Neuronal stem cell (in vitro differentiated cells): ENCODE measurements around the gene XRCC6. TPM values are rescaled to one million over a fixed set of nuclear protein-coding genes. Genes with fewer than 3 reads are reported as not detected.
"Not testable (repeated sequence)": the region's sequence is repeated elsewhere in the genome, so short reads cannot be mapped to it uniquely, and the experiment has no call there.

Experiments used
- DNase-seq: peaks from one replicate; pipeline ENCODE4 v3.0.0-alpha.2; 2013; ENCODE audit warnings: low spot score
- H2AFZ ChIP-seq: one replicate; pipeline ENCODE4 v1.6.1; 2013; ENCODE audit warnings: mild to moderate bottlenecking, low read length, inconsistent platforms
- H2AK5ac ChIP-seq: 2 replicates; pipeline ENCODE4 v1.6.1; 2013; ENCODE audit warnings: low read depth, mild to moderate bottlenecking, inconsistent platforms, low read length, moderate library complexity, mixed read lengths
- H2BK120ac ChIP-seq: 2 replicates; pipeline ENCODE4 v1.6.1; 2013; ENCODE audit warnings: low read depth, mild to moderate bottlenecking, inconsistent platforms, low read length, moderate library complexity, mixed read lengths
- H2BK12ac ChIP-seq: one replicate; pipeline ENCODE4 v1.6.1; 2013; ENCODE audit warnings: low read length, inconsistent platforms
- H2BK15ac ChIP-seq: 2 replicates; pipeline ENCODE4 v1.6.1; 2013; ENCODE audit warnings: mild to moderate bottlenecking, low read length, inconsistent platforms, mixed read lengths
- H2BK5ac ChIP-seq: one replicate; pipeline ENCODE4 v1.6.1; 2013; ENCODE audit warnings: inconsistent platforms, mild to moderate bottlenecking, low read length, moderate library complexity
- H3K14ac ChIP-seq: one replicate; pipeline ENCODE4 v1.6.1; 2013; ENCODE audit warnings: low read length, inconsistent platforms
- H3K18ac ChIP-seq: 2 replicates; pipeline ENCODE4 v1.6.1; 2013; ENCODE audit warnings: low read length, inconsistent platforms
- H3K23ac ChIP-seq: 2 replicates; pipeline ENCODE4 v1.6.1; 2013; ENCODE audit warnings: low read depth, mild to moderate bottlenecking, mixed read lengths, low read length, inconsistent platforms; ENCODE audit not compliant: poor library complexity
- H3K27ac ChIP-seq: replicated peaks from 3 replicates; pipeline ENCODE4 v1.5.1; 2013; ENCODE audit warnings: low read length, inconsistent platforms
- H3K27me3 ChIP-seq, 3 experiments: 2 replicates each; pipeline ENCODE4 v1.6.1; 2013; ENCODE audit warnings: low read length in 3 of 3, mild to moderate bottlenecking in 2 of 3, inconsistent platforms in 1 of 3, low read depth in 1 of 3, mixed read lengths in 1 of 3, moderate library complexity in 1 of 3; ENCODE audit not compliant: control insufficient read depth in 3 of 3, insufficient read depth in 3 of 3
- H3K36me3 ChIP-seq, 2 donors: replicated peaks in 1 of 2; 2 replicates each; pipeline ENCODE4 v1.6.1; 2013; ENCODE audit warnings: low read length in 2 of 2; ENCODE audit not compliant: control insufficient read depth in 2 of 2, insufficient read depth in 2 of 2
- H3K4ac ChIP-seq: 2 replicates; pipeline ENCODE4 v1.6.1; 2013; ENCODE audit warnings: inconsistent platforms, mild to moderate bottlenecking, low read length, moderate library complexity
- H3K4me1 ChIP-seq, 2 donors: 1 replicate in 1 of 2; 2 replicates in 1 of 2; pipeline ENCODE4 v1.6.1; 2013; ENCODE audit warnings: low read length in 2 of 2, low read depth in 1 of 2; ENCODE audit not compliant: control insufficient read depth in 2 of 2, insufficient read depth in 1 of 2
- H3K4me2 ChIP-seq: one replicate; pipeline ENCODE4 v1.6.1; 2013; ENCODE audit warnings: mild to moderate bottlenecking, low read length, inconsistent platforms; ENCODE audit not compliant: insufficient read depth, poor library complexity, severe bottlenecking
- H3K4me3 ChIP-seq, 2 donors: 2 replicates each; pipeline ENCODE4 v1.5.1; 2013; ENCODE audit warnings: low read length in 2 of 2, mild to moderate bottlenecking in 2 of 2, inconsistent platforms in 1 of 2, moderate library complexity in 1 of 2
- H3K79me1 ChIP-seq: one replicate; pipeline ENCODE4 v1.6.1; 2013; ENCODE audit warnings: low read depth, mild to moderate bottlenecking, inconsistent platforms, low read length, moderate library complexity
- H3K9ac ChIP-seq: one replicate; pipeline ENCODE4 v1.6.1; 2013; ENCODE audit warnings: mild to moderate bottlenecking, low read depth, low read length, inconsistent platforms; ENCODE audit not compliant: poor library complexity
- H3K9me3 ChIP-seq, 2 donors: replicated peaks in 1 of 2; 2 replicates each; pipeline versions ENCODE3 to v1.6.1; 2013; ENCODE audit warnings: low read length in 2 of 2, mild to moderate bottlenecking in 2 of 2, inconsistent platforms in 1 of 2, low read depth in 1 of 2, mixed read lengths in 1 of 2, moderate library complexity in 1 of 2; ENCODE audit not compliant: control insufficient read depth in 2 of 2, insufficient read depth in 1 of 2
- H4K8ac ChIP-seq: one replicate; pipeline ENCODE4 v1.6.1; 2013; ENCODE audit warnings: low read depth, mild to moderate bottlenecking, inconsistent platforms, low read length, moderate library complexity
- H4K91ac ChIP-seq: one replicate; pipeline ENCODE4 v1.6.1; 2013; ENCODE audit warnings: low read length, low read depth, mild to moderate bottlenecking, inconsistent platforms; ENCODE audit not compliant: poor library complexity
- WGBS, 2 donors: extraction: QIAGEN DNeasy Blood & Tissue Kit; methylation state at CpG; one replicate each; pipeline ENCODE4 v1.1.7; 2013; ENCODE audit warnings: missing lambda C conversion rate in 2 of 2, mixed read lengths in 1 of 2; ENCODE audit not compliant: insufficient read length in 2 of 2, insufficient replicate concordance in 1 of 2; ENCODE audit errors: extremely low coverage in 2 of 2; 5-methylcytosine and 5-hydroxymethylcytosine counted together
- polyA plus RNA-seq, 2 experiments: library from polyadenylated mRNA; stranded (reverse); fragments of 200-250 nt; gene quantifications; one replicate each; pipeline ENCODE4 v1.2.3, GENCODE V29; 2013

Gene XRCC6
- 314 TPM for polyA plus RNA-seq (2013, experiment 1 of 2)
- 306 TPM for polyA plus RNA-seq (2013, experiment 2 of 2)

GRCh38 chr22:41621099-41621910, at the start of gene XRCC6:
XRCC6 (plus strand) TSS chr22:41621295; CDS start chr22:41622005, 710 bp downstream.
- Histone ChIP-seq H2BK120ac (peak within 1 kb of the TSS; percentile 81), H3K27ac (peak within 1 kb of the TSS; percentile 89), H3K4me3 (peak within 1 kb of the TSS; percentile 94 to 96), H3K27me3 (no peaks in the 10 kb centered on the region), H3K18ac (peak within 1 kb of the TSS; percentile 99), H2BK15ac (peak within 1 kb of the TSS; percentile 95), H4K8ac (peak within 1 kb of the TSS; percentile 97), H2AFZ (peak within 1 kb of the TSS; percentile 92), H3K23ac (peak within 1 kb of the TSS; percentile 99), H3K4me2 (peak within 1 kb of the TSS; percentile 74), H3K4ac (peak within 1 kb of the TSS; percentile 100), H4K91ac (peak within 1 kb of the TSS; percentile 65), H2AK5ac (peak within 1 kb of the TSS; percentile 68), H3K4me1 (peaks cover 8 to 15% of the 10 kb centered on the region in 2 donors), H3K9me3 (no peaks in the 10 kb centered on the region), H2BK12ac (peak within 1 kb of the TSS; percentile 63), H3K9ac (peak within 1 kb of the TSS; percentile 100), H3K36me3 (peaks cover 17 to 43% of the 10 kb centered on the region in 2 donors), H3K79me1 (peaks cover 10% of the 10 kb centered on the region), H2BK5ac (peak within 1 kb of the TSS; percentile 87), H3K14ac (peak within 1 kb of the TSS; percentile 97)
- no CpG with 5 or more reads among the region's 70 CpGs for WGBS, 2 donors
- DNase-seq: peak; percentile 100

GRCh38 chr22:41571786-41572185, 49.3 kb upstream of the XRCC6 start:
- H3K23ac ChIP-seq: no peak overlapping the region
- DNase-seq: no peak
- peak overlapping the region; percentile 11 for H2BK5ac ChIP-seq
- no peak overlapping the region for H3K4me2 ChIP-seq
- no peak overlapping the region for H3K9ac ChIP-seq
- peak overlapping the region; percentile 71 for H3K18ac ChIP-seq
- no peak overlapping the region for H2AFZ ChIP-seq
- peak overlapping the region; percentile 79 for H3K14ac ChIP-seq
- H3K27ac ChIP-seq: no peak overlapping the region
- H2BK120ac ChIP-seq: no peak overlapping the region
- no peaks in the 10 kb centered on the region for H3K9me3 ChIP-seq
- no peaks in the 10 kb centered on the region for H3K27me3 ChIP-seq
- no peak overlapping the region for H3K4me3 ChIP-seq
- peaks cover 0 to 4% of the 10 kb centered on the region in 2 donors for H3K36me3 ChIP-seq
- H4K8ac ChIP-seq: peak overlapping the region; percentile 6
- WGBS, 2 donors: no CpG with 5 or more reads among the region's 14 CpGs
- peak overlapping the region; percentile 58 for H2BK15ac ChIP-seq
- H4K91ac ChIP-seq: no peak overlapping the region
- H3K4me1 ChIP-seq: peaks cover 5 to 14% of the 10 kb centered on the region in 2 donors
- no peak overlapping the region for H2AK5ac ChIP-seq
- peak overlapping the region; percentile 36 for H2BK12ac ChIP-seq
- H3K79me1 ChIP-seq: peaks cover 2% of the 10 kb centered on the region
- no peak overlapping the region for H3K4ac ChIP-seq

DNA sequence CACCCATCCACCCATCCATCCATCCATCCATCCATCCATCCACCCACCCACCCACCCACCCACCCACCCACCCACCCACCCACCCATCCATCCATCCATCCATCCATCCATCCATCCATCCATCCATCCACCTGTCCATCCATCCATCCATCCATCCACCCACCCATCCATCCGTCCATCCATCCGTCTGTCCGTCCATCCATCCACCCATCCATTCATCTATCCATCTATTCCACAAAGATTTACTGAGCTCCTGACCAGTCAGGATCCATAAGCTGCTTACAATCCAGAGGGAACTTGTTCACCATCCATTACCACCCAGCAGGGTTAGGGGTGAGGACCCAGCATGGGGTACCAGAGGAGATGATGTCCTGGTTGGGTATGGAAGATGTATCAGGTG, 48.8 kb upstream of the XRCC6 start:
- not testable (repeated sequence) for H3K27me3 ChIP-seq, H3K36me3 ChIP-seq, H4K91ac ChIP-seq, H3K14ac ChIP-seq, H3K79me1 ChIP-seq, H3K18ac ChIP-seq, H2AK5ac ChIP-seq, H2BK5ac ChIP-seq, H3K4me3 ChIP-seq, H2BK120ac ChIP-seq, H3K9ac ChIP-seq, H2AFZ ChIP-seq, DNase-seq, H3K27ac ChIP-seq, H2BK15ac ChIP-seq, H3K9me3 ChIP-seq, H3K4ac ChIP-seq, H4K8ac ChIP-seq, H3K23ac ChIP-seq, H2BK12ac ChIP-seq, H3K4me2 ChIP-seq
- H3K4me1 ChIP-seq: peaks cover 5 to 14% of the 10 kb centered on the region in 2 donors
- 100% methylated on average over 1 of the region's 3 CpGs; no CpG with 5 or more reads in 1 of the 2 donors for WGBS, 2 donors

DNA sequence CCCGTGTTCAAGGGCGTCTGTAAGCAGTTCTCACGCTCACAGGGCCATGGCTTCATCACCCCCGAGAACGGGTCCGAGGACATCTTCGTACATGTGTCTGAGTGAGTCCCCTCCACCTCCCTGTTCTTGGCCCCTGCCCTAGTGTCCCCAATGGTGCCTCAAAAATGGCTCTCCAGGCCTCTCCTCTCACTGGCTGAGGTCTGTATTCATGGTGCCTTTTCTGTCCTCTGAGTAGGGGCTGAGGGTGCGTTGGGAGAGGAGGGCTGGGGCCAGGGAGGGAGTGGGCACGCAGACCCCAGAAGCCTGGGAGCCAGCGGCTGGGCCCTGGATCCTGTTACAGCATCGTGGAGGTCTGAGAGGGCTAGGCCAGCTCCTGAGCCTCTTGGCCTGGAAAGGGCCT, 47.4 kb upstream of the XRCC6 start:
- Histone ChIP-seq H3K36me3 (peaks cover 0 to 13% of the 10 kb centered on the region in 2 donors), H2BK120ac (no peak overlapping the region), H2BK15ac (no peak overlapping the region), H3K23ac (no peak overlapping the region), H2AFZ (no peak overlapping the region), H2AK5ac (no peak overlapping the region), H3K27me3 (no peaks in the 10 kb centered on the region), H3K27ac (no peak overlapping the region), H2BK5ac (peak overlapping the region; percentile 90), H4K91ac (no peak overlapping the region), H3K14ac (no peak overlapping the region), H4K8ac (no peak overlapping the region), H3K4me2 (no peak overlapping the region), H2BK12ac (no peak overlapping the region), H3K9ac (no peak overlapping the region), H3K4me3 (no peak overlapping the region), H3K9me3 (no peaks in the 10 kb centered on the region), H3K4me1 (peaks cover 3 to 9% of the 10 kb centered on the region in 2 donors), H3K4ac (no peak overlapping the region), H3K79me1 (peaks cover 2% of the 10 kb centered on the region), H3K18ac (no peak overlapping the region)
- no CpG with 5 or more reads among the region's 11 CpGs for WGBS, 2 donors
- no peak for DNase-seq
